Measurements from ENCODE around the gene SEMA6A.

SEMA6A gene

DNA sequence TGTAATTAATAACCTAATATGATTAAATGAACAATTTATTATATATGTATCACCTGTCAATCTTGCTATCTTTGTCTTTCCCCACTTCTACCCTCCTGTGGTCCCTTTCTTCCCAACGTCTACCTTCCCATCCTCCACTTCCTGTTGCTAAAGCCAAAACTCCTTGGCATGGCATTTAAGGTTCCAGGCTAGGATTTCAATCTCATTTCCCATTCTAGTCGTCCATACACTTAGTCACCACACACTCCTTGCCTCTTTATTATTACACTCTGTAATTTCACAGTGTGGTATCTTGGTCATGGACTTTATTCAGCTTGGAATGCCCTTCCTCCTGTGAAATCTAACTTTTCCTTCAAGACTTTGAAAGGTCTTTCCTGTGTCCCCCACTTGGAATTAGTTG lies 115.3 kb downstream of the SEMA6A start:
- no peak for ATAC-seq
- Mint-ChIP-seq H3K27ac (no peak overlapping the region), H3K36me3 (peaks cover 19% of the 10 kb centered on the region), H3K4me1 (peaks cover 5% of the 10 kb centered on the region), H3K27me3 (no peaks in the 10 kb centered on the region), H3K9me3 (no peaks in the 10 kb centered on the region), H3K4me3 (no peak overlapping the region)

DNA sequence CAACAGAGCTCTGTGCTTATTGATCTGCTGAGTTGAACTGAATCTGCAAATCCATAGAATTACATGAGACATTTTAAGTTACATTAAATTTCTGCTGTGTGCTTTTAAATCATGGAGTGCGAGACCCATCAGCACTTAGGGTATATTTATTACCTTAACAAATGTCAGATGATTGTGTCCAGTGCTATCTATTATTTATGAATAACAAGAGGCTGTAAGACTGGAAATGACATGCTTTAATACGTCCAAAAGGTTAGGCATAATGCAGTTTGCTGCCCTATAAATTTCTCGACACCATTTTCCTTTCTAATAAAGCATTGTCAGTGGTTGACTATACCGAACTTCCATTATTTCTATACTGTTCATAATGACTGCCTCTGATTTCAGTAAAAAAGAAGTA lies 117.6 kb downstream of the SEMA6A start:
- Mint-ChIP-seq H3K27ac (no peak overlapping the region), H3K4me3 (no peak overlapping the region), H3K36me3 (peaks cover 22% of the 10 kb centered on the region), H3K4me1 (peaks cover 25% of the 10 kb centered on the region), H3K27me3 (no peaks in the 10 kb centered on the region), H3K9me3 (no peaks in the 10 kb centered on the region)
- no peak for ATAC-seq

- no peak overlapping the region for H3K4me3 Mint-ChIP-seq
- no peak overlapping the region for H3K27ac Mint-ChIP-seq
- no peaks in the 10 kb centered on the region for H3K27me3 Mint-ChIP-seq
- ATAC-seq: no peak
- H3K4me1 Mint-ChIP-seq: peaks cover 26% of the 10 kb centered on the region
- peaks cover 24% of the 10 kb centered on the region for H3K36me3 Mint-ChIP-seq
- H3K9me3 Mint-ChIP-seq: no peaks in the 10 kb centered on the region
Observed at GRCh38 chr5:116456036-116456435, 118.6 kb downstream of the SEMA6A start.

DNA sequence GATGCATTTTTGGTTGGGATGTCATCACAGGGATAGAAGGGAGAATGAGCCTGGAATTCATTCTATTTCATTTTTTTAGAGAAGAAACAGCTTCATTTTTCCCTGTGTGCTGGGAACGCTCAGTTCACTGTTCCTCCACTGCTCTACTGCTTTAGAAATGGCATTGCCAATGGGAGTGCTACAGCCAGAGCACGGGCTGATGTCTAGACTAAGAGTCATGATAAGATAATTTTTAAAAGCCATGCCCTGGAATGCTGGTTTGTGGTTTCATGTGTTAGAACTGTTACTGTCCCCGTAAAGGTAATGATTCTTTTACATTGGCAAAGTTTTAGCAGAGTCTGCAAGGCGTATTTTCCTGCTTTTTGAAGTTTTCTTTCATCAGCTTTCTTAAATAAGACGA lies 119.6 kb downstream of the SEMA6A start:
- no peak for ATAC-seq
- no peak overlapping the region for H3K4me3 Mint-ChIP-seq
- H3K4me1 Mint-ChIP-seq: peaks cover 26% of the 10 kb centered on the region
- H3K27ac Mint-ChIP-seq: no peak overlapping the region
- peaks cover 32% of the 10 kb centered on the region for H3K36me3 Mint-ChIP-seq
- H3K27me3 Mint-ChIP-seq: no peaks in the 10 kb centered on the region
- H3K9me3 Mint-ChIP-seq: no peaks in the 10 kb centered on the region

- Mint-ChIP-seq H3K4me3 (no peak overlapping the region), H3K36me3 (peaks cover 33% of the 10 kb centered on the region), H3K27ac (no peak overlapping the region), H3K9me3 (no peaks in the 10 kb centered on the region), H3K4me1 (peaks cover 26% of the 10 kb centered on the region), H3K27me3 (no peaks in the 10 kb centered on the region)
- peak; percentile 80 for ATAC-seq
Observed at GRCh38 chr5:116454417-116454927, 120.2 kb downstream of the SEMA6A start.

DNA sequence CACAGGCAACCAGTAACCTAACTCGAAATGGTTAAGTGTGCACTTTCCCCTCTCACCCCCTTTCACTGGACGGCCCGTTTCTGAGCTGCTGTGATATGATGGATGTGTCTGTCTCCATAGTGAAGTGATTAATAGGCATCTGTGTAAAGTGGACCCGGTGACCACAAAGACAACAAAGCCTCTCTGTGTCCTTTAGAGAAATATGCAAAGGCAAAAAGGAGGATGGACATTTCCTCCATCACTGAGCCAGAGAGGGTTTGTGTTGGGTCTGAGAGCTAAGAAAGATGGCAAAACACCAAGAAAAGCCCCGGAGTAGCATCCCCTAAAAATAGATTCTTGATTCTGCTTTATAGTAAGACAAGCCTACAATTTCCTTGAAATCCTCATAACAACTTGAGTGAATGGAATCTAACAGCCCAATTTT lies 120.6 kb downstream of the SEMA6A start:
- H3K27ac Mint-ChIP-seq: no peak overlapping the region
- H3K4me1 Mint-ChIP-seq: peaks cover 26% of the 10 kb centered on the region
- H3K9me3 Mint-ChIP-seq: no peaks in the 10 kb centered on the region
- no peak for ATAC-seq
- no peak overlapping the region for H3K4me3 Mint-ChIP-seq
- peaks cover 35% of the 10 kb centered on the region for H3K36me3 Mint-ChIP-seq
- H3K27me3 Mint-ChIP-seq: no peaks in the 10 kb centered on the region

- no peak overlapping the region for H3K4me3 Mint-ChIP-seq
- H3K27me3 Mint-ChIP-seq: no peaks in the 10 kb centered on the region
- H3K4me1 Mint-ChIP-seq: peaks cover 26% of the 10 kb centered on the region
- no peak overlapping the region for H3K27ac Mint-ChIP-seq
- H3K36me3 Mint-ChIP-seq: peaks cover 37% of the 10 kb centered on the region
- H3K9me3 Mint-ChIP-seq: no peaks in the 10 kb centered on the region
- no peak for ATAC-seq
Observed at GRCh38 chr5:116452774-116453368, 121.8 kb downstream of the SEMA6A start.

- Mint-ChIP-seq H3K9me3 (no peaks in the 10 kb centered on the region), H3K27ac (no peak overlapping the region), H3K36me3 (peaks cover 43% of the 10 kb centered on the region), H3K27me3 (no peaks in the 10 kb centered on the region), H3K4me1 (peaks cover 26% of the 10 kb centered on the region), H3K4me3 (no peak overlapping the region)
- no peak for ATAC-seq
Observed at GRCh38 chr5:116451905-116452450, 122.6 kb downstream of the SEMA6A start.

GRCh38 chr5:116451066-116451465 lies 123.6 kb downstream of the SEMA6A start:
- H3K4me1 Mint-ChIP-seq: peaks cover 26% of the 10 kb centered on the region
- peaks cover 52% of the 10 kb centered on the region for H3K36me3 Mint-ChIP-seq
- H3K9me3 Mint-ChIP-seq: no peaks in the 10 kb centered on the region
- no peak overlapping the region for H3K4me3 Mint-ChIP-seq
- H3K27ac Mint-ChIP-seq: no peak overlapping the region
- no peaks in the 10 kb centered on the region for H3K27me3 Mint-ChIP-seq
- no peak for ATAC-seq

- no peak overlapping the region for H3K27ac Mint-ChIP-seq
- no peaks in the 10 kb centered on the region for H3K27me3 Mint-ChIP-seq
- H3K9me3 Mint-ChIP-seq: no peaks in the 10 kb centered on the region
- no peak for ATAC-seq
- H3K4me1 Mint-ChIP-seq: peaks cover 23% of the 10 kb centered on the region
- peaks cover 64% of the 10 kb centered on the region for H3K36me3 Mint-ChIP-seq
- H3K4me3 Mint-ChIP-seq: no peak overlapping the region
Observed at GRCh38 chr5:116449458-116449857, 125.2 kb downstream of the SEMA6A start.

GRCh38 chr5:116448870-116449427 lies 125.7 kb downstream of the SEMA6A start:
- Mint-ChIP-seq H3K4me3 (no peak overlapping the region), H3K4me1 (peaks cover 17% of the 10 kb centered on the region), H3K27ac (no peak overlapping the region), H3K36me3 (peaks cover 70% of the 10 kb centered on the region), H3K27me3 (no peaks in the 10 kb centered on the region), H3K9me3 (no peaks in the 10 kb centered on the region)
- ATAC-seq: no peak

DNA sequence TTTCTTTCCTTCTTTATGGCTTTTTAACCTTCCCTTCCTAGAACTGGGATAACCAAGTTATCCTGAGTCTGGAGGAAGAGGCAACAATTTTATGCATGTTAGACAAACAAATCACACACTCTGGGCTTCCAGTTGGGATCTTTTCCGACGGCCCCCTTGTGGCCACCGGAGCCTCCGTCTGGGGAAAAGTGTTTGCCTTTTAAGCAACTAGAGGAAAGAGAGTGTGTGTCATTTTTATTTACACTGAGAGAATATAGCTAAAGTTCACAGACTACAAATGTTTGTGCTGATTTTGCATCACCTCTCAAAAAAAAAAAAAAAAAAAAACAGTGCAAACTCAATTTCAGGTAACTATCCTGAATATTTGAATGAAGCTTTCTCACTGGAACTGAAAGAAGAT lies 126.2 kb downstream of the SEMA6A start:
- ATAC-seq: no peak
- Mint-ChIP-seq H3K9me3 (no peaks in the 10 kb centered on the region), H3K36me3 (peaks cover 74% of the 10 kb centered on the region), H3K27me3 (no peaks in the 10 kb centered on the region), H3K4me1 (peaks cover 13% of the 10 kb centered on the region), H3K27ac (no peak overlapping the region), H3K4me3 (no peak overlapping the region)

DNA sequence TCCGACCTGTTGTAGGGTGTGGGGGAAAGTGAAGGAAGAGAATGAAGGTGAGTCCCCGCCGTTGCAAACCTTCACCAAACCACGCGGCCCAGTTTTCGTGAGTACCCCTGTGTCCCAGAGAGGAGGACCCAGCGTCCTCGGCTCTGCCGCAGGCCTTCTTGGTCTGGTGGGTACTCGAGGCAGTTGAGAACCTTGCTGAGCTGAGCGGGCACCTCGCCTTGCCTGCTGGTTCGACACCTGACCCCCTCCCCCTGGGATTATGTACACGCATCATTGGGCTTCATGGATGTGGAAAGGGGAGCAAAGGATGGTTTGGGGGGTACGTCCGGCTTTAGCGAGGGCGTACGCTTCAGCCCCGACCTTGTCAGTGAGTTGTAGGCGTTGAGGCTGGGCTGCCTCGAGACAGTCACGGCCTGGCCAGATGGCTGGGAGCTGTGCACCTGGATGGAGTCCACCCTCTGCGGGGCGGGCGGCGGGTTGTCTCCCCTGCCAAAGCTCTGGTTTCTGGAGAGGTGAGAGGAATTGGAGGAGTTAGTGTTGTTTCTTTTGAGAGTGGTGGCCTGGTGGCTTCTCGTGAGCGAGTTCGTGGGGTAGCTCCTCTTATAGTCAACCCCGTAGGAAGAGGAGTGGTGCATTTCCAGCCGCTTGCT lies 128.1 kb downstream of the SEMA6A start:
- H3K4me1 Mint-ChIP-seq: no peaks in the 10 kb centered on the region
- H3K4me3 Mint-ChIP-seq: no peak overlapping the region
- no peaks in the 10 kb centered on the region for H3K9me3 Mint-ChIP-seq
- no peak overlapping the region for H3K27ac Mint-ChIP-seq
- no peaks in the 10 kb centered on the region for H3K27me3 Mint-ChIP-seq
- peaks cover 64% of the 10 kb centered on the region for H3K36me3 Mint-ChIP-seq
- no peak for ATAC-seq

DNA sequence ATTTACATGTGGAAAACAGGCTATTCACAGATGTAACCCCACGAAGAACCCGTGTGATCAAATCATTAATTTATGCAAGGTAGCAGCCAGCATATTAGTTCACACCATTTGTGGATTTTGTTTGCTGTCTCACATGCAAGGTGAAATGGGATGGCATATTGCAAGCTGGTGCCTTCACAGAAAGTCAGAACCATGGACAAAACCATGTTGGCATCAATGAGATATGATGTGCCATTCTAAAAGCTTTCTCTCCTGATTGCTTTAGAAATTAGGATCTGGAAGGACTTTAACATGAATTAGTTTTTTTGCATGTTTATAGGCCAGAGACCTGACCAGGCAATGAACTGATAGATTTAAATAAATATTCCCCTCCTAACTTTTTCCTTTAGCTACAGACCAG lies 129.3 kb downstream of the SEMA6A start:
- no peaks in the 10 kb centered on the region for H3K27me3 Mint-ChIP-seq
- H3K27ac Mint-ChIP-seq: no peak overlapping the region
- H3K4me3 Mint-ChIP-seq: no peak overlapping the region
- no peaks in the 10 kb centered on the region for H3K9me3 Mint-ChIP-seq
- ATAC-seq: no peak
- H3K36me3 Mint-ChIP-seq: peaks cover 55% of the 10 kb centered on the region
- H3K4me1 Mint-ChIP-seq: no peaks in the 10 kb centered on the region

DNA sequence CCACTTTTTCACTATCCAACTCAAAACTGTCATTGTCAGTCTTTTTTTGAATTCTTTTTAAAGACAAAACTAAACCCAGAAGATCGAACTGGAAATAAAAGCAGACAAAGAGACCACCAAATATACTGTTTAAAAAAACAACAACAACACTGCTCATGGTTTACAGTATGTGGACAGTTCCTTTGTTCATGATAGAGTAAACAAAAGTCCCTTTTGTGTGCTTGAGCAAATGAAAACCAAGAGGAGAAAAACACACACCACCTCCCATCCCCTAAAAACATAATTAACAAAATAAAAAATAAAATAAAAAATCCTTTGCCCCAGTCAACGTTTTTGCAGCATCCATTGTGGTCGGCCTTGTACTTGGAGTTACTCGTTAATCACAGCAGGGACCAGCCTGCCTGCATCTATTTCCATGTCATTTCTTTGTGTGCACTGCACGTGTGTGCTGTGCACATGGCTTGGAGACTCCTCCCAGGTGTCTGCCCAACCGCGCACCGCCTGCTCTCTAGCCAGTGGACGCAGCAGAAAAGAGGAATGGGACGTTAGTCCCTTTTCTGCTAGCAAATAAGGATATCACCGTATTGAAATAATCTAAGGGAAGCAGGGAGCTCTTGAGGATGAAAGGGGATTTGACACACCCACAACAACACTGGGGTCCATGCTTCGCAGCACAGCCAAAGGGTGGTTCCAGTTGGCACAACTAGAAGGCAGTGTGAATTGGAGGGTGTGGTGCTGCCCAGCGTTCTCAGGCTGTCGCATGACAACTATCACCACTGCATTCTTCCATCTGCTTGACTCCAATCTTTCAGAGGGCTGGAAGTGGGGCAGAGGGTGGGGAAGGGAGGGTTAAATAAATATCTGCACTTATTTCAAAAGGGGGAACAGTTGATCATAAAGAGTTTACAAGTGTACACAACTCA lies 130.0 kb downstream of the SEMA6A start:
- ATAC-seq: no peak

More for the DNA sequence above, 130.0 kb downstream of the SEMA6A start:
- H3K36me3 Mint-ChIP-seq: peaks cover 51% of the 10 kb centered on the region
- H3K4me3 Mint-ChIP-seq: no peak overlapping the region
- H3K27ac Mint-ChIP-seq: no peak overlapping the region
- no peaks in the 10 kb centered on the region for H3K27me3 Mint-ChIP-seq
- no peaks in the 10 kb centered on the region for H3K4me1 Mint-ChIP-seq
- no peaks in the 10 kb centered on the region for H3K9me3 Mint-ChIP-seq

Measured in stimulated activated memory B cell treated with anti-CD40 and anti-IgM and Interleukin-4, amounts not matched to agents 10 μg/mL and 1 μg/mL and 100 μg/mL, for 72 hours (primary cell).